ENCODE results near the gene ADAM12.

ADAM12 gene

DNA sequence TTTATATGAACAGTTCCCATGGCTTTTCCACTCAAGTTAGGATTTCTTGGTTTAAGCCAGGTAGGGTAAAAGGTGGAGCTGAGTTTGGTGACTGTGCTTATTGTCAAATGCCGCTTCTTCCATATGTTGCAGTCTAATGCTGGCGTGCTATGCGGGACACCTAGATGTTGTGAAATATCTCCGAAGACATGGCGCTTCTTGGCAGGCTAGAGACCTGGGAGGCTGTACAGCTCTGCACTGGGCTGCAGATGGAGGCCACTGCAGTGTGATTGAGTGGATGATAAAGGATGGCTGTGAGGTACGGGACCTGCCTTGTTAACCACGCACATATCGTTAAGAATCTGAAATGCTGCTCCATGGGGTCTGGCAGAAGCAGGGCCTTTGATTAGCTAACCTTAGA is 383.5 kb downstream of the ADAM12 start:
- Histone ChIP-seq H3K4me3 (ENCODE audit: low read length) (no peak overlapping the region), H3K4me1 (ENCODE audit: low read length) (no peaks in the 10 kb centered on the region), H3K79me2 (ENCODE audit: low read length) (no peaks in the 10 kb centered on the region), H3F3A (ENCODE audit: insufficient read depth, low read length) (no peaks in the 10 kb centered on the region), H3K36me3 (replicated peaks; ENCODE audit: insufficient read depth, low read length) (no peaks in the 10 kb centered on the region), H3K9ac (ENCODE audit: low read length) (no peak overlapping the region), H3K9me2 (replicated peaks; ENCODE audit: insufficient read depth, low read length) (no peaks in the 10 kb centered on the region), H3K4me2 (ENCODE audit: low read depth, low read length) (no peak overlapping the region), H3K9me3 (replicated peaks; ENCODE audit: insufficient read depth, low read length) (no peaks in the 10 kb centered on the region), H2AFZ (ENCODE audit: low read length) (no peak overlapping the region), H3K27ac (ENCODE audit: low read length) (no peak overlapping the region), H4K20me1 (ENCODE audit: insufficient read depth, low read length) (no peaks in the 10 kb centered on the region), H3K27me3 (replicated peaks; ENCODE audit: insufficient read depth, low read length) (no peaks in the 10 kb centered on the region)
- TF ChIP-seq, protein P1, sequence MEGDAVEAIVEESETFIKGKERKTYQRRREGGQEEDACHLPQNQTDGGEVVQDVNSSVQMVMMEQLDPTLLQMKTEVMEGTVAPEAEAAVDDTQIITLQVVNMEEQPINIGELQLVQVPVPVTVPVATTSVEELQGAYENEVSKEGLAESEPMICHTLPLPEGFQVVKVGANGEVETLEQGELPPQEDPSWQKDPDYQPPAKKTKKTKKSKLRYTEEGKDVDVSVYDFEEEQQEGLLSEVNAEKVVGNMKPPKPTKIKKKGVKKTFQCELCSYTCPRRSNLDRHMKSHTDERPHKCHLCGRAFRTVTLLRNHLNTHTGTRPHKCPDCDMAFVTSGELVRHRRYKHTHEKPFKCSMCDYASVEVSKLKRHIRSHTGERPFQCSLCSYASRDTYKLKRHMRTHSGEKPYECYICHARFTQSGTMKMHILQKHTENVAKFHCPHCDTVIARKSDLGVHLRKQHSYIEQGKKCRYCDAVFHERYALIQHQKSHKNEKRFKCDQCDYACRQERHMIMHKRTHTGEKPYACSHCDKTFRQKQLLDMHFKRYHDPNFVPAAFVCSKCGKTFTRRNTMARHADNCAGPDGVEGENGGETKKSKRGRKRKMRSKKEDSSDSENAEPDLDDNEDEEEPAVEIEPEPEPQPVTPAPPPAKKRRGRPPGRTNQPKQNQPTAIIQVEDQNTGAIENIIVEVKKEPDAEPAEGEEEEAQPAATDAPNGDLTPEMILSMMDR (IDR thresholded peaks at IDR 0.05; ENCODE audit: low read length): no peak
- DNase-seq: no peak

DNA sequence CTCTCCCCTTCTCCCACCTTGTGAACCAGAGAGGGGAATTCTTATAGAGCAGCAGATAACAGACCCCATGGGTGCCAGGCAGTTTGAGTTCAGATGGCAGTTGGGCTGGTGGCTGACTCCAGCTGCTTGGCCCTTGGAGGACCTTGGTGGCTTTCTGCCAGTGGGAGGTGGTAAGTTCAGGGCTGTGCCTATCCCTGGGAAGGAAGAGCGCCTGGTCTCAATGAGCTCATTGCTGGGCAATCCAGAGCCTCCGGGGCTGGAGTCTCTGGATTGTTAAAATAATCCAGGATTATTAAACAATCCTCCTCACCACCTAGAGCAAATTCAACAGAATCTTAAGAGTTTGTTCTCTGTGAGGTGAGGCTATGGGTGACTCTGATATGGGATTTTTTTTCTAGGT is 386.7 kb downstream of the ADAM12 start:
- Histone ChIP-seq H3K9ac (ENCODE audit: low read length) (no peak overlapping the region), H3K9me3 (replicated peaks; ENCODE audit: insufficient read depth, low read length) (0 out of 2 replicates have a peak, but pooled peaks cover under 1% of the 10 kb centered on the region), H3K36me3 (replicated peaks; ENCODE audit: insufficient read depth, low read length) (no peaks in the 10 kb centered on the region), H3K4me3 (ENCODE audit: low read length) (no peak overlapping the region), H3K4me2 (ENCODE audit: low read depth, low read length) (no peak overlapping the region), H3F3A (ENCODE audit: insufficient read depth, low read length) (no peaks in the 10 kb centered on the region), H3K27ac (ENCODE audit: low read length) (no peak overlapping the region), H3K4me1 (ENCODE audit: low read length) (no peaks in the 10 kb centered on the region), H3K27me3 (replicated peaks; ENCODE audit: insufficient read depth, low read length) (peaks cover 1% of the 10 kb centered on the region; the same call in 1 of the 2 replicates), H4K20me1 (ENCODE audit: insufficient read depth, low read length) (no peaks in the 10 kb centered on the region), H2AFZ (ENCODE audit: low read length) (no peak overlapping the region), H3K79me2 (ENCODE audit: low read length) (no peaks in the 10 kb centered on the region), H3K9me2 (replicated peaks; ENCODE audit: insufficient read depth, low read length) (no peaks in the 10 kb centered on the region)
- TF ChIP-seq EZH2phosphoT487 (IDR thresholded peaks at IDR 0.05; ENCODE audit: low read length): no peak
- no peak for TF ChIP-seq EZH2 (optimal IDR thresholded peaks at IDR 0.05; ENCODE audit: low read depth, low read length)
- no peak for DNase-seq

DNA sequence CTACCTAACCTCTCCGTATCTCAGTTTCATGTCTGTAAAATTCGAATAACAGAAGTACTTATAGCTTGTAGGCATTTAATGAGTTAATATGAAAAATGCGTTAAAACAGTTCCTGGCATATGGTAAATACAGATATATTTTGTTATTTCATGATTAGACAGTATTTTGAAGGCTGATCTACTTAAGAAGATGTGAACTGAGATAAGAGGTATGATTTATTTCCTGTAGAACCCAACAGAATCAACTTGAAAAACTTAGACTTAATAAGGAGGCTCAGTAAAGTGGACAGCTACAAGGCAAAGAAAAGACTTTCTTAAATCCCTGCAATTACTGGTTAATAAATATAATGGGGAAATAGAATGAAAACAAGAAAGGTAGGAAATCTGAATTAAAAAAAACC is 388.6 kb downstream of the ADAM12 start:
- H3F3A ChIP-seq (ENCODE audit: insufficient read depth, low read length): no peaks in the 10 kb centered on the region
- no peak overlapping the region for H3K9ac ChIP-seq (ENCODE audit: low read length)
- H3K4me2 ChIP-seq (ENCODE audit: low read depth, low read length): no peak overlapping the region
- H3K27me3 ChIP-seq (replicated peaks; ENCODE audit: insufficient read depth, low read length): peaks cover 10% of the 10 kb centered on the region
- H3K36me3 ChIP-seq (replicated peaks; ENCODE audit: insufficient read depth, low read length): no peaks in the 10 kb centered on the region
- H3K4me1 ChIP-seq (ENCODE audit: low read length): no peaks in the 10 kb centered on the region
- no peak for DNase-seq
- H3K79me2 ChIP-seq (ENCODE audit: low read length): no peaks in the 10 kb centered on the region
- no peak overlapping the region for H2AFZ ChIP-seq (ENCODE audit: low read length)
- H3K4me3 ChIP-seq (ENCODE audit: low read length): no peak overlapping the region
- H3K27ac ChIP-seq (ENCODE audit: low read length): no peak overlapping the region
- 0 out of 2 replicates have a peak, but pooled peaks cover 4% of the 10 kb centered on the region for H3K9me3 ChIP-seq (replicated peaks; ENCODE audit: insufficient read depth, low read length)
- TF ChIP-seq, protein P1 (IDR thresholded peaks at IDR 0.05; ENCODE audit: low read length): no peak
- TF ChIP-seq EZH2 (optimal IDR thresholded peaks at IDR 0.05; ENCODE audit: low read depth, low read length): no peak
- no peak for TF ChIP-seq EZH2phosphoT487 (IDR thresholded peaks at IDR 0.05; ENCODE audit: low read length)
- no peaks in the 10 kb centered on the region for H3K9me2 ChIP-seq (replicated peaks; ENCODE audit: insufficient read depth, low read length)
- H4K20me1 ChIP-seq (ENCODE audit: insufficient read depth, low read length): no peaks in the 10 kb centered on the region

DNA sequence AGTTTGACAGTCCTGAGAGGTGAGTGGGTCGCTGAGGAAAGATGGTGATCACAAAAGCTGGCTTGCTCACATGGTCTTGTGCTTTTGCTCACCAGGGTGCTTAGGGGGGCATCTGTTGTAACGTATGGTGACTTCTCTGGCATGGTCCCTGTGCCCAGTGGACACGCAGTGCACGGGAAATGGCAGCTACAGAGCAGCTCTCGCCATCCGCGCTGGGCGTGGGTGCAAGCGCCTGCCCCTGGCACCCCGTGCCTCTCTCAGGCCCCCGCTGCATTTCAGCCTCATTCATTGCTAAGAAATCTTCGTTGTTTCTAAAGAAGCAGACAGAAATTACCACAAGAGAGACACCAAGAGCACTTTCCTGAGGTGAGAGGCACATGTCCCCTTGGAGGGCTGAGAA is 390.7 kb downstream of the ADAM12 start:
- no peak overlapping the region for H3K9ac ChIP-seq (ENCODE audit: low read length)
- H3F3A ChIP-seq (ENCODE audit: insufficient read depth, low read length): no peaks in the 10 kb centered on the region
- no peak for TF ChIP-seq EZH2phosphoT487 (IDR thresholded peaks at IDR 0.05; ENCODE audit: low read length)
- TF ChIP-seq, protein P1 (IDR thresholded peaks at IDR 0.05; ENCODE audit: low read length): no peak
- TF ChIP-seq EZH2 (optimal IDR thresholded peaks at IDR 0.05; ENCODE audit: low read depth, low read length): no peak
- H3K9me2 ChIP-seq (replicated peaks; ENCODE audit: insufficient read depth, low read length): no peaks in the 10 kb centered on the region
- no peak for DNase-seq
- H3K79me2 ChIP-seq (ENCODE audit: low read length): no peaks in the 10 kb centered on the region
- no peak overlapping the region for H3K27ac ChIP-seq (ENCODE audit: low read length)
- no peak overlapping the region for H3K4me3 ChIP-seq (ENCODE audit: low read length)
- 0 out of 2 replicates have a peak, but pooled peaks cover 4% of the 10 kb centered on the region for H3K9me3 ChIP-seq (replicated peaks; ENCODE audit: insufficient read depth, low read length)
- peaks cover 10% of the 10 kb centered on the region for H3K27me3 ChIP-seq (replicated peaks; ENCODE audit: insufficient read depth, low read length)
- no peaks in the 10 kb centered on the region for H4K20me1 ChIP-seq (ENCODE audit: insufficient read depth, low read length)
- H3K4me1 ChIP-seq (ENCODE audit: low read length): no peaks in the 10 kb centered on the region
- no peak overlapping the region for H2AFZ ChIP-seq (ENCODE audit: low read length)
- no peak overlapping the region for H3K4me2 ChIP-seq (ENCODE audit: low read depth, low read length)
- H3K36me3 ChIP-seq (replicated peaks; ENCODE audit: insufficient read depth, low read length): no peaks in the 10 kb centered on the region
